HEK293 (cell line): ENCODE measurements around the gene NEK8.

Experiments
- BCL11A ChIP-seq: fragments of 450-650 bp; formaldehyde crosslinking; IDR thresholded peaks from 2 replicates; pipeline ENCODE4 v1.5.1; 2016; ENCODE audit warnings: low read depth, missing biosample characterization, missing genetic modification characterization
- EGR2 ChIP-seq: fragments of 450-650 bp; formaldehyde crosslinking; IDR thresholded peaks from 2 replicates; pipeline ENCODE4 v1.5.1; 2016; ENCODE audit warnings: low read depth, missing biosample characterization, missing genetic modification characterization
- GLIS2 ChIP-seq: fragments of 450-650 bp; formaldehyde crosslinking; IDR thresholded peaks from 2 replicates; pipeline ENCODE4 v1.5.1; 2016; ENCODE audit warnings: missing biosample characterization, missing genetic modification characterization
- KLF1 ChIP-seq: fragments of 450-650 bp; formaldehyde crosslinking; IDR thresholded peaks from 2 replicates; pipeline ENCODE4 v1.5.1; 2016; ENCODE audit warnings: missing biosample characterization, missing genetic modification characterization
- KLF16 ChIP-seq: fragments of 450-650 bp; formaldehyde crosslinking; IDR thresholded peaks from 2 replicates; pipeline ENCODE4 v1.5.1; 2017; ENCODE audit warnings: missing biosample characterization, missing genetic modification characterization
- MZF1 ChIP-seq: fragments of 450-650 bp; formaldehyde crosslinking; IDR thresholded peaks from 2 replicates; pipeline ENCODE4 v1.5.1; 2017; ENCODE audit warnings: missing biosample characterization, missing genetic modification characterization, borderline replicate concordance
- ZBTB20 ChIP-seq: fragments of 450-650 bp; formaldehyde crosslinking; IDR thresholded peaks from 2 replicates; pipeline ENCODE4 v1.5.1; 2016; ENCODE audit warnings: missing biosample characterization, missing genetic modification characterization
- ZBTB44 ChIP-seq: fragments of 450-650 bp; IDR thresholded peaks from 2 replicates; pipeline ENCODE4 v1.5.1; 2018; ENCODE audit warnings: missing biosample characterization, mild to moderate bottlenecking, missing genetic modification characterization
- ZBTB48 ChIP-seq: fragments of 450-650 bp; formaldehyde crosslinking; IDR thresholded peaks from 2 replicates; pipeline ENCODE4 v1.5.1; 2016; ENCODE audit warnings: missing biosample characterization, missing genetic modification characterization
- ZIC2 ChIP-seq: fragments of 450-650 bp; formaldehyde crosslinking; IDR thresholded peaks from 2 replicates; pipeline ENCODE4 v1.5.1; 2016; ENCODE audit warnings: missing biosample characterization, missing genetic modification characterization
- ZNF10 ChIP-seq: fragments of 450-650 bp; formaldehyde crosslinking; IDR thresholded peaks from 2 replicates; pipeline ENCODE4 v1.5.1; 2017; ENCODE audit warnings: missing biosample characterization, missing genetic modification characterization
- ZNF114 ChIP-seq: fragments of 450-650 bp; formaldehyde crosslinking; IDR thresholded peaks from 2 replicates; pipeline ENCODE4 v1.5.0; 2017; ENCODE audit warnings: missing biosample characterization, missing genetic modification characterization
- ZNF184 ChIP-seq: fragments of 450-650 bp; IDR thresholded peaks from 2 replicates; pipeline ENCODE4 v1.5.1; 2018; ENCODE audit warnings: missing biosample characterization, mild to moderate bottlenecking, missing genetic modification characterization
- ZNF274 ChIP-seq, 2 experiments: fragments of 200-500 bp in 1 of 2; fragments of 450-650 bp in 1 of 2; sonication (Bioruptor generic) in 1 of 2; formaldehyde crosslinking in 1 of 2; IDR thresholded peaks; 2 replicates each; pipeline versions ENCODE4 v1.5.1 to v1.6.1; 2014 to 2016; ENCODE audit warnings: borderline replicate concordance in 1 of 2, inconsistent platforms in 1 of 2, low read length in 1 of 2, missing biosample characterization in 1 of 2, missing genetic modification characterization in 1 of 2
- ZNF335 ChIP-seq: fragments of 450-650 bp; formaldehyde crosslinking; conservative IDR thresholded peaks from 2 replicates; pipeline ENCODE4 v1.5.1; 2016; ENCODE audit warnings: missing biosample characterization, missing genetic modification characterization
- ZNF341 ChIP-seq: fragments of 450-650 bp; formaldehyde crosslinking; IDR thresholded peaks from 2 replicates; pipeline ENCODE4; 2016; ENCODE audit warnings: low read depth, missing biosample characterization, missing genetic modification characterization
- ZNF394 ChIP-seq: fragments of 450-650 bp; formaldehyde crosslinking; IDR thresholded peaks from 2 replicates; pipeline ENCODE4 v1.5.1; 2016; ENCODE audit warnings: missing biosample characterization, missing genetic modification characterization, mild to moderate bottlenecking, moderate library complexity, borderline replicate concordance
- ZNF560 ChIP-seq: fragments of 450-650 bp; formaldehyde crosslinking; IDR thresholded peaks from 2 replicates; pipeline ENCODE4 v1.5.1; 2017; ENCODE audit warnings: missing biosample characterization, missing genetic modification characterization, borderline replicate concordance
- ZNF623 ChIP-seq: fragments of 450-650 bp; formaldehyde crosslinking; IDR thresholded peaks from 2 replicates; pipeline ENCODE4 v1.5.1; 2016; ENCODE audit warnings: missing biosample characterization, missing genetic modification characterization
- ZNF624 ChIP-seq: fragments of 450-650 bp; formaldehyde crosslinking; IDR thresholded peaks from 2 replicates; pipeline ENCODE4 v1.5.1; 2017; ENCODE audit warnings: missing biosample characterization, missing genetic modification characterization
- ZNF660 ChIP-seq: fragments of 450-650 bp; IDR thresholded peaks from 2 replicates; pipeline ENCODE4 v1.5.1; 2018; ENCODE audit warnings: missing biosample characterization, mild to moderate bottlenecking, missing genetic modification characterization
- ZNF692 ChIP-seq: fragments of 450-650 bp; formaldehyde crosslinking; IDR thresholded peaks from 2 replicates; pipeline ENCODE4 v1.5.1; 2016; ENCODE audit warnings: missing biosample characterization, missing genetic modification characterization
- ZNF76 ChIP-seq: fragments of 450-650 bp; formaldehyde crosslinking; IDR thresholded peaks from 2 replicates; pipeline ENCODE4; 2016; ENCODE audit warnings: low read depth, missing biosample characterization, missing genetic modification characterization, borderline replicate concordance
- ZNF791 ChIP-seq: fragments of 450-650 bp; formaldehyde crosslinking; IDR thresholded peaks from 2 replicates; pipeline ENCODE4 v1.5.1; 2016; ENCODE audit warnings: missing biosample characterization, missing genetic modification characterization
- ZNF843 ChIP-seq: fragments of 450-650 bp; formaldehyde crosslinking; IDR thresholded peaks from 2 replicates; pipeline ENCODE4 v1.5.1; 2016; ENCODE audit warnings: missing biosample characterization, missing genetic modification characterization
- TF ChIP-seq, protein P1 (sequence below): fragments of 450-650 bp; formaldehyde crosslinking; IDR thresholded peaks from 2 replicates; pipeline ENCODE4 v1.5.1; 2017; ENCODE audit warnings: missing biosample characterization, missing genetic modification characterization
- TF ChIP-seq, protein P2 (sequence below): IDR thresholded peaks from 2 replicates; pipeline ENCODE4 v1.6.1; 2011; ENCODE audit warnings: mild to moderate bottlenecking, low read depth, low read length, borderline replicate concordance
- TF ChIP-seq, protein P3 (sequence below): fragments of 450-650 bp; IDR thresholded peaks from 2 replicates; pipeline ENCODE4 v1.5.1; 2018; ENCODE audit warnings: missing biosample characterization, missing genetic modification characterization
- TF ChIP-seq, protein P4 (sequence below): fragments of 450-650 bp; formaldehyde crosslinking; IDR thresholded peaks from 2 replicates; pipeline ENCODE4 v1.5.1; 2016; ENCODE audit warnings: missing biosample characterization, missing genetic modification characterization

NEK8 gene

DNA sequence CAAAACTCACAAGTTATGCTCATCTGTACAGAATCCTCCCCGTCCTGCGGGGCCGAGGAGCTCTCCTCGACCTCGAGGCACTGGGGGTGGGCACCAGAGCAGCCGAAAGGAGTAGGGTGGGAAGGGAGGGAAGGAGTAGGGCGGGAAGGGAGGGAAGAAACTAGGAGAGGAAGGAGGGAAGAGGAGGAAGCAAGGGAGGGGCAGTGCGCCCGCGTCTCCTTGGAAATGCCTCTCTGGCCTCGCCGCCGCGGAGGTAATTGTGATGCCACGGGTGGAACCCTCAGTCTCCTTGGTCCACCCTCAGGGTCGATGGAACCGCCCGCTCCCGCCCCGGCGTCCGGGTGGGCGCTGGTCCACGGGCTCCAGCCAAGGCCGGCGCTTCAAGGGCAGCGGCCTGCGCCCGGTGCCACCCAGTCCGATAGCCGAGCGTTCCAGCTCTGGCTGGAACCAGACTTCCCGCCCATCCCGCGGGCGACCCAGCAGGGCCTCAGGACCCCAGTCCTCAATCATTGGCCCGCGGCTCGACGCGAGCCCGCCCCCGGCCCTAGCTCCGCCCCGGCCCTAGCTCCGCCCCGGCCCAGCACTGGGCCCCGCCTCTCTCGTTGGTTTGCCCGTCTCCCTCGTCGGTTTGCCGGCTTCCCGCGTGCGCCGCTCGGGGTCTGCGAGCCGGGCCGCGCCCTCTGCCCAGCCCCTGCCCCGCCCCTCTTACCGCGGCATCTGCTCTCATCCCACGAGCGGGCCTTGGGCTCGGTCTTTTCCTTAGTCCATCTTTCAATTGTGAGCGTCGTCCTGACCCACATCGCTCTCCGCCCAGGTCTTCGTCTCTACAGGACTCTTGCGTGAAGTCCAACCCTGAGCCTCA, 17.5 kb upstream of the NEK8 start (continued):
- no peak for TF ChIP-seq ZNF624 (tag by site-specific recombination)
- TF ChIP-seq ZNF791 (tag by site-specific recombination): no peak
- peak; percentile 83 for TF ChIP-seq ZNF660 (tag by site-specific recombination)
- TF ChIP-seq ZBTB20: peak; percentile 60; the same call in 1 of the 2 replicates
- TF ChIP-seq ZNF274 (IDR thresholded peaks at IDR 0.05; ENCODE audit: low read length): no peak
- TF ChIP-seq ZNF274 (tag by site-specific recombination; IDR thresholded peaks at IDR 0.05; ENCODE audit: borderline replicate concordance): no peak
- TF ChIP-seq KLF16 (tag by site-specific recombination): peak; percentile 76
- TF ChIP-seq ZNF692: peak; percentile 61
- TF ChIP-seq GLIS2 (tag by site-specific recombination): peak; percentile 38; the same call in 1 of the 2 replicates
- no peak for TF ChIP-seq ZNF560
- TF ChIP-seq, protein P1, sequence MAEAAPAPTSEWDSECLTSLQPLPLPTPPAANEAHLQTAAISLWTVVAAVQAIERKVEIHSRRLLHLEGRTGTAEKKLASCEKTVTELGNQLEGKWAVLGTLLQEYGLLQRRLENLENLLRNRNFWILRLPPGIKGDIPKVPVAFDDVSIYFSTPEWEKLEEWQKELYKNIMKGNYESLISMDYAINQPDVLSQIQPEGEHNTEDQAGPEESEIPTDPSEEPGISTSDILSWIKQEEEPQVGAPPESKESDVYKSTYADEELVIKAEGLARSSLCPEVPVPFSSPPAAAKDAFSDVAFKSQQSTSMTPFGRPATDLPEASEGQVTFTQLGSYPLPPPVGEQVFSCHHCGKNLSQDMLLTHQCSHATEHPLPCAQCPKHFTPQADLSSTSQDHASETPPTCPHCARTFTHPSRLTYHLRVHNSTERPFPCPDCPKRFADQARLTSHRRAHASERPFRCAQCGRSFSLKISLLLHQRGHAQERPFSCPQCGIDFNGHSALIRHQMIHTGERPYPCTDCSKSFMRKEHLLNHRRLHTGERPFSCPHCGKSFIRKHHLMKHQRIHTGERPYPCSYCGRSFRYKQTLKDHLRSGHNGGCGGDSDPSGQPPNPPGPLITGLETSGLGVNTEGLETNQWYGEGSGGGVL (tag by site-specific recombination): peak; percentile 93
- TF ChIP-seq ZNF335 (tag by site-specific recombination): peak; percentile 91
- peak; percentile 44; the same call in 1 of the 2 replicates for TF ChIP-seq ZNF394
- TF ChIP-seq, protein P2, sequence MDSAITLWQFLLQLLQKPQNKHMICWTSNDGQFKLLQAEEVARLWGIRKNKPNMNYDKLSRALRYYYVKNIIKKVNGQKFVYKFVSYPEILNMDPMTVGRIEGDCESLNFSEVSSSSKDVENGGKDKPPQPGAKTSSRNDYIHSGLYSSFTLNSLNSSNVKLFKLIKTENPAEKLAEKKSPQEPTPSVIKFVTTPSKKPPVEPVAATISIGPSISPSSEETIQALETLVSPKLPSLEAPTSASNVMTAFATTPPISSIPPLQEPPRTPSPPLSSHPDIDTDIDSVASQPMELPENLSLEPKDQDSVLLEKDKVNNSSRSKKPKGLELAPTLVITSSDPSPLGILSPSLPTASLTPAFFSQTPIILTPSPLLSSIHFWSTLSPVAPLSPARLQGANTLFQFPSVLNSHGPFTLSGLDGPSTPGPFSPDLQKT: no peak
- peak; percentile 83 for TF ChIP-seq ZNF76 (tag by site-specific recombination)
- TF ChIP-seq, protein P3, sequence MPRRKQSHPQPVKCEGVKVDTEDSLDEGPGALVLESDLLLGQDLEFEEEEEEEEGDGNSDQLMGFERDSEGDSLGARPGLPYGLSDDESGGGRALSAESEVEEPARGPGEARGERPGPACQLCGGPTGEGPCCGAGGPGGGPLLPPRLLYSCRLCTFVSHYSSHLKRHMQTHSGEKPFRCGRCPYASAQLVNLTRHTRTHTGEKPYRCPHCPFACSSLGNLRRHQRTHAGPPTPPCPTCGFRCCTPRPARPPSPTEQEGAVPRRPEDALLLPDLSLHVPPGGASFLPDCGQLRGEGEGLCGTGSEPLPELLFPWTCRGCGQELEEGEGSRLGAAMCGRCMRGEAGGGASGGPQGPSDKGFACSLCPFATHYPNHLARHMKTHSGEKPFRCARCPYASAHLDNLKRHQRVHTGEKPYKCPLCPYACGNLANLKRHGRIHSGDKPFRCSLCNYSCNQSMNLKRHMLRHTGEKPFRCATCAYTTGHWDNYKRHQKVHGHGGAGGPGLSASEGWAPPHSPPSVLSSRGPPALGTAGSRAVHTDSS: peak; percentile 89
- 0 out of 2 replicates have a peak, but pooled peaks have one; percentile 14 for TF ChIP-seq ZNF184
- peak; percentile 51; the same call in 1 of the 2 replicates for TF ChIP-seq ZBTB48
- 0 out of 2 replicates have a peak, but pooled peaks have one; percentile 40 for TF ChIP-seq ZNF843 (tag by site-specific recombination)
- TF ChIP-seq ZNF341 (tag by site-specific recombination): peak; percentile 69
- no peak for TF ChIP-seq ZNF623 (tag by site-specific recombination)
- peak; percentile 48; the same call in 1 of the 2 replicates for TF ChIP-seq EGR2 (tag by site-specific recombination)
- TF ChIP-seq, protein P4, sequence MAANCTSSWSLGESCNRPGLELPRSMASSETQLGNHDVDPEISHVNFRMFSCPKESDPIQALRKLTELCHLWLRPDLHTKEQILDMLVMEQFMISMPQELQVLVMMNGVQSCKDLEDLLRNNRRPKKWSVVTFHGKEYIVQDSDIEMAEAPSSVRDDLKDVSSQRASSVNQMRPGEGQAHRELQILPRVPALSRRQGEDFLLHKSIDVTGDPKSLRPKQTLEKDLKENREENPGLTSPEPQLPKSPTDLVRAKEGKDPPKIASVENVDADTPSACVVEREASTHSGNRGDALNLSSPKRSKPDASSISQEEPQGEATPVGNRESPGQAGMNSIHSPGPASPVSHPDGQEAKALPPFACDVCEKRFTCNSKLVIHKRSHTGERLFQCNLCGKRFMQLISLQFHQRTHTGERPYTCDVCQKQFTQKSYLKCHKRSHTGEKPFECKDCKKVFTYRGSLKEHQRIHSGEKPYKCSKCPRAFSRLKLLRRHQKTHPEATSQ (tag by site-specific recombination): 0 out of 2 replicates have a peak, but pooled peaks have one; percentile 35
- TF ChIP-seq ZIC2: peak; percentile 35; the same call in 1 of the 2 replicates
- TF ChIP-seq ZBTB44: 0 out of 2 replicates have a peak, but pooled peaks have one; percentile 41
- TF ChIP-seq KLF1 (tag by site-specific recombination): peak; percentile 93
- 0 out of 2 replicates have a peak, but pooled peaks have one; percentile 26 for TF ChIP-seq BCL11A
- no peak for TF ChIP-seq ZNF10
- TF ChIP-seq ZNF114 (tag by site-specific recombination): no peak
- TF ChIP-seq MZF1: peak; percentile 31; the same call in 1 of the 2 replicates
